GM18502 (cell line): Measurements from ENCODE around the gene OLIG2.

Experiments used
- ATAC-seq: cut with Tn5 transposase; IDR thresholded peaks from one replicate; pipeline ENCODE4 v1.9.1; 2021; ENCODE audit warnings: mild to moderate bottlenecking; ENCODE audit not compliant: unreplicated experiment, poor library complexity

The OLIG2 gene

DNA sequence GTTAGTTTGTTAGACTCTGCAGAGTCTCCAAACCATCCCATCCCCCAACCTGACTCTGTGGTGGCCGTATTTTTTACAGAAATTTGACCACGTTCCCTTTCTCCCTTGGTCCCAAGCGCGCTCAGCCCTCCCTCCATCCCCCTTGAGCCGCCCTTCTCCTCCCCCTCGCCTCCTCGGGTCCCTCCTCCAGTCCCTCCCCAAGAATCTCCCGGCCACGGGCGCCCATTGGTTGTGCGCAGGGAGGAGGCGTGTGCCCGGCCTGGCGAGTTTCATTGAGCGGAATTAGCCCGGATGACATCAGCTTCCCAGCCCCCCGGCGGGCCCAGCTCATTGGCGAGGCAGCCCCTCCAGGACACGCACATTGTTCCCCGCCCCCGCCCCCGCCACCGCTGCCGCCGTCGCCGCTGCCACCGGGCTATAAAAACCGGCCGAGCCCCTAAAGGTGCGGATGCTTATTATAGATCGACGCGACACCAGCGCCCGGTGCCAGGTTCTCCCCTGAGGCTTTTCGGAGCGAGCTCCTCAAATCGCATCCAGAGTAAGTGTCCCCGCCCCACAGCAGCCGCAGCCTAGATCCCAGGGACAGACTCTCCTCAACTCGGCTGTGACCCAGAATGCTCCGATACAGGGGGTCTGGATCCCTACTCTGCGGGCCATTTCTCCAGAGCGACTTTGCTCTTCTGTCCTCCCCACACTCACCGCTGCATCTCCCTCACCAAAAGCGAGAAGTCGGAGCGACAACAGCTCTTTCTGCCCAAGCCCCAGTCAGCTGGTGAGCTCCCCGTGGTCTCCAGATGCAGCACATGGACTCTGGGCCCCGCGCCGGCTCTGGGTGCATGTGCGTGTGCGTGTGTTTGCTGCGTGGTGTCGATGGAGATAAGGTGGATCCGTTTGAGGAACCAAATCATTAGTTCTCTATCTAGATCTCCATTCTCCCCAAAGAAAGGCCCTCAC is at the start of gene OLIG2:
OLIG2 (plus strand) TSS at position 447 of the 954 bp plus-strand sequence. CDS start 928 bp downstream, outside the sequence.
- no peak for ATAC-seq

DNA sequence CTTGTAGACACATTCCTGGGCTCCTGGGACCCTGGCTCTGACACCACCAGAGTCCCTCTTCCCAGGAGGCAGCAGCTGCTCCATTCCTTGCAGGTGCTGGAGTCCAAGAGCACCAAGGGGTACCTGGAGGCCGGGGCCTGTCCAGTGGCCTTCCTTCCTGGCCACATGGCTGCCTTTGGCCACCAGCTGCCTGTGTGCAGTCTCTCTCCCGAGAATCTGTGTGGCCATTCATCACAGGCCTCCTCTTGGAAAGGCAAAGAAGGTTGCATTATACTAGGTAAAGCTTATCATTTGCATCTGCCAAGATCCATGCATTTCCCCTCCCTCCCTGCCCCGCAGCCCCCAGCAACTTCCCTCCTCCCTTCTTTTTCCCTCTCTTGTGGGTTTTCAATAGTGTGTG is 48.9 kb upstream of the OLIG2 start:
- no peak for ATAC-seq

DNA sequence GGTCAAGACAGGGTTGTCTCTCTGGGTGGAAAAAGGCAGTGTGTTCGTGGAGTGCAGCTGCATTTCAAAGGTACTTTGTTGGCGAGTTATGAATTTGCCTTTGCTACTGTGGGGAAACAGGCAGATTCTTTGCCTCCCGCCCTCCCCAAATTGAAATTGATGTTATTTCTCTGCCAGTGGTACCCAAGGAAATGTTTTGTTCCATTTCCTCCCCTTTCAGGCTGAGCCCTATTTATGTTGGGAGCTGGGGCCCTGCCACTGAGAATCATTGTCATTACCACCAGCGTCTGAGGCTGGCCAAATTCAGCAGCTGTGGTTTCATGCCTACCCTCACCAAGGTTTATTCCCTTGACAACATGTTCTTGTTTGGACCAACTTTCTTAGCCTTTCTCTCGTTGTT is 48.5 kb upstream of the OLIG2 start:
- no peak for ATAC-seq

DNA sequence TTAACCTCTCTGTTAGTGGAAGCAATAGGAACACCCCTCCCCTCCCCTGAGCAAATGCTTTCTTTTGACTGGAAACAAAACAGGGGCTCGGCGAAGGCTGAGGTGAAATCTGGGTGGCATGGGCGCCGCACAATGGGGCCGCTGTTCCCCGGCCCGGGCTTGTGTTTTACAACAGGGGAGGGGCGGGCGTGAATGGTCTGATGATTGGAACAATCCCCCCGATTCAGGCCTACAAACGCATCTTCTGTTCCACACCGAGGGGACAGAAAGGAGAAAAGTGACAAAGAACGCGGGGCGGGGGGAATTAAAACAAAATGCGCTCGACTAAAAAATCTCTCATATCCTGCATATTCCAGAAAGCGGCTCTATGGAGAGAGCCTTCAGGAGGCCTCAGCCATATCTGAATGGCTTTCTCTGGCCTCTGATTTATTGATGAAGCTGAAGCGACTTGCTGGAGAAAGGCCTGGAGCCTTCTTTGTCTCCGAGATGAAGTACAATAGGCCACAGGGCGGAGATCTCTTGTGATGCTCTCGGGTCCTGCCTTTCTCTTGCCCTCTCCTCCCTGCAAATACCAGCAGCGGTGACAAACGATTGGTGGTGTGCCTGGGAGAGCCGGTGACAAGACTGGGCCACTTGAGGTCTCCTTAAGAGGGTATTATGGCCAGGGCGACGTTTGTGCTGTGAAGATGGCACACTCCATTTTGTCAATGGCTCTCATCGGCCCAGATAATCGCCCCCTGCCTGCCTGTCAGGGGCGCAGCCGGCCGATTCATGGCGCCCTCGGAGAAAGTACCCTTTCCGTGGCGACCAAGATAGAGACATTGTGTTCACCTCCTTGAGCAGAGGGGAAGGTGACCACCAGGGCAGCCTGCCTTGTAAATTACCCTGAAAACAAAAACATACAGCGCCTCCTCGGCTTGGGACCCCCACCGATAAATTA is 47.1 kb upstream of the OLIG2 start:
- ATAC-seq: no peak

DNA sequence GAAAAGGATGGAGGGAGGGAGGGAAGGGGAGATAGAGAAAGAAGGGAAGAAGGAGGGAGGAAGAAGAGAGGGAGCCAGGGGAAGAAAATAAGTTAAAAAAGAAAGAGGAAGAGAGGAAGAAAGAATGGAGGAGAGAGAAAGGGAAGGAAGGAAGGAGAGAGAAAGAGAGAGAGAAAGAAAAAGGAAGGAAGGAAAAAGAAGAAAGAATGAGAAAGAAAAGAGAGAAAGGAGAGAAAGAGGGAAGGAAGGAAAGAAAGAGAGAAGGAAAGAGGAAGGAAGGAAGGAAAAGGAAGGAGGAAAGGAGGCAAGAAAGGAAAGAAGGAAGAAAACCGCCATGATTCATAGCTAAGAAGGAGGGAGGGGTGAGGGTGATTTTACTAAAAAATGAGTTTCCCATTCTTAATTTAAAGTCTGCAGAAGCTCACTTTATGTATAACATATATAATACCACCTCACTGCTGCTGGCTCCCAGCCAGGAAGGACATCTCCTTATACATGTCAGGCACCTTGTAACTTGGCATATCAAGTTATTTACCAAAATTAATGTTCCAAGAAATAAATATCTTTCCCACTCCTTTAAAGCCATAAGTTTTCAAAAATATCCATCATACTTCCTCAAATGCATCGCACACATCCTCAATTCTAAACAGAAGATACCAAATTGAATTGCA is 46.0 kb upstream of the OLIG2 start:
- ATAC-seq: no peak

DNA sequence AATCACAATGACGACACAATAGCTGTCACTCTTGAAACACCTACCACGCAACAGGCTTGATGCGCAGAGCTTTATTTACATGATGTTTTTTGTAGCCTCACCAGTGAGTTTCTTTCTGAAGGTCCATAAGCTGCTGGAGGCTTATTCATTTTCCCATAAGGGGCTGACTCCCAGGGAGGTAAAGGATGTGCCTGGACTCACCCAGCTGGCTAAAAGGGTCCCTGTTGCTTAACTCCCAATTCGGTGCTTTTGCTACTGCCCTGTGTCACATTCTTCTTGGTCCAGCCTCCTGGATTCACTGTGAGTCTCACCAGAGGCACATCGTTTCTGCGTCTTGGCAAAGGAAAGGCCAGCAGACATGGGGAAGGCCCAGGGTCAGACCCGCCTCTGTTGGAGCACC is 44.6 kb upstream of the OLIG2 start:
- ATAC-seq: no peak

DNA sequence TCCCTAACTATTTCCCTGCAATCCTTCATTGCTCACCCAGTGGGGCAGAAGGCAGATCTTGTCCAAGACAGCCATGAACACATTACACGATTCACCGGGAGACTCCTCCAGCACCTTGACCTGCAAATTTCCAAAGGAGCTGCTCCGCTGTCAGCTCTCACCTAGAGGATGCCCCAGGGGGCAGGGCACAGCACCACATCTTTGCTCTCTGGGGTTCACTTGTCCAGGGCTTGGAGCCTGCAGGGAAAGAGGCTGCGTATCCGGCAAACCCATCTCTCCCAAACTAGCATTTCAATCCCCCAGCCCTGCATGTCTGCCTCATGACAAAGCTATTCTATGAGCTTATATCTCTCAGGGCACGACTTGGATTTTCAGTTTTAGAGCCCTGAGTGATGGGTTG is 35.1 kb upstream of the OLIG2 start:
- no peak for ATAC-seq

DNA sequence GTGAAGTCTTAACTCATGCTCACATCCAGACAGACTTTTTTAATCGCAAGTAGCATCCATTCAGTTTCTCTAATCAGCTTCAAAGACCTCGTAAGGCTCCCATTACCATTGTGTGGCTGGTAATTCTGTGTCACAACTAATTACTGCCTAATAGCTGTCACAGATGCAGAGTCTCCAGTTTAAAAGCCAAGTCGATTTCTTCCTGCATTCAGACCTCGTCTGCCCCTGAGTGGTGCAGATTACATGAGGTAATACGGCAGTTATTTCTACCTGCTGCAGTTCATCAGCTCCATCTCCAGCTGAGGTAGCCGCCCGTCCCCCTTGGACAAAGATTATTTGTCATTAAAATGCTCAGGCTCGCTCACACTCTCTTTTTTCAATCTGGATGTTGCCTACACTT is 34.4 kb upstream of the OLIG2 start:
- ATAC-seq: no peak

DNA sequence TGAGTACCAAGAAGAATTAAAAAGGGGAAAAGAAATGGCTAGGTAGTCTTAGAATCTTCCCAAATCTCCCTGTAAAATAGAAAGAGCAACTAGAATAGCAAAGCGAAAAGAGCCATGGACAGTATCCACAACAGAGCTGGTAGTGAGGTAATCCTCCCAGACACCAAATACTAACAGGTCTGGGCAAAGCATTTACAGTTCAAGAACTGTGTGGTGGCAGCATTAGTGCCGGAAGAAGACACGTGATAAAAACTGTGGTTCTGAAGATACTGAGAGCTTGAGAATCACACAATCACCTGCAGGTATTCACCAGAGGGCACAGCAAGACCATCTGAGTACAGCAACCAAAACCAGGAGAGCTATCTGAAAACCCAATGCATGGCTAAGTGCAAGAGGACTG is 31.8 kb upstream of the OLIG2 start:
- ATAC-seq: no peak

DNA sequence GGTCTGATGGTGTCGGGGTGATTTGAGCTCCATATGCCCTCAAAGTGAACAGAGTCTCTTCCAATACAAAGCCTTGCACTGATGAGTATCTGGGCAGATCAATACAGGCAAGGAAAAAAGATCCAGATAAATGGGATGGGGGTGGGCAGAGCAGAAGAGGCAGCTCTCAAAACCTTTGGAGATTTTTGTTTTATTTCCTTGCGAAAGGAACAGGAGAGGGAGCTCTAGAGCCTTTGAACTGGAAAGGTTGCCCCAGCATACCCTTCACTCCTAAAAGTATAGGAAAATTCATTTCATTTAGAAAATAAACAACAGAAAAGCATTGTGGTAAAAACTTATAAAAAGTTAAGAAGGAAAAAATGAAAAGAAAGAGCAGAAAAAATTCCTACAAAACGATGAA is 31.4 kb upstream of the OLIG2 start:
- no peak for ATAC-seq

DNA sequence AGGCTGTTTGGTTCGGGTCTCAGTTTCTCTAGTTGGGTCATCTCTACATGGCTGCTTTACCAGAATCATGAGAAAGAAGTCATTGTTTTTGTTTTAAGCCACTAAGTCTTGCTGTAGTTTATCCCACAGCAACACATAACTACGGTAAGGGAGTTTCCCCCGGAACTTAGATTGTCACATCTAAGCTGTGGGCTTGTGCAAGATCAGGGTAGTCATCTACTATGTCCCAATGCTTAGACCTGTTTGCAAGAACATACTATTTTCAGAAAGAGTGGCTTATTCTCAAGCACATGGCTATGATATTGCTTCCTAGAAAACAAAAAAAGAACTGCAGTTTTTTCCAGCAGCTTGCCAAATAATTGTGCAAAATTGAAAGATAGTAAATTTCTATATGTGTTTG is 18.0 kb upstream of the OLIG2 start:
- ATAC-seq: no peak

DNA sequence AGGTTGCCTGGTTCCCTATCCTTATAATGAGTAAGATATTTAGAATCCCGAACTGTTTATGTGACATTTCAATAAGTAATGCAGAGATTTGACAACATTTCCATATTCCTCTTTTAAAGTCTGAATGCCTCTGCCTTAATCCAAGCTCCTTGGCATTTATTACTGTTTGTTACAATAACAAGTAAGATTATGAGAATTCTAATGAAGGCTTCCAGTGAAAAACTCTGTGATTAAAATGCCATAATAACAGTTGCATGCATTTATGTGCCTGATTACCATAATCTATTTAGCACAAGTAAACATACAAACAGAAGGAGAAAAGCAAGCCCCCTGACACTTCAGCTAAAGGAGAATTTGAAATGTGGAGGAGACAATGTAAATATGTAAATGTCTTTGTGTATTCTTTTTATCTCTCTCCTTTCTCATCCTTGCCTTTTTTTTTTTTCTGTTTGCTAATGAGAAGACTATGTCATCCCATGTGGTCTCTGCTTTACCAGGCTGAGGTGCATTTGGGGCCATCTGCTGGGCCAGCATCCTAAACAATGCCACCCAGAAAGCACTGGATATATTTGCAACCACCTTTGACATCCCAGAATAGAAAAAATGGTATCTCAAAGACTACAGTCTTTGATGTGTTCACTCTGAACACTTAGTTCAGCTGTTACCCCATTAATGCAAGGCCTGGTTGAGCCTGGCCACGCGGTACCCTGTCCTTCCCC is 17.2 kb upstream of the OLIG2 start:
- ATAC-seq: no peak

DNA sequence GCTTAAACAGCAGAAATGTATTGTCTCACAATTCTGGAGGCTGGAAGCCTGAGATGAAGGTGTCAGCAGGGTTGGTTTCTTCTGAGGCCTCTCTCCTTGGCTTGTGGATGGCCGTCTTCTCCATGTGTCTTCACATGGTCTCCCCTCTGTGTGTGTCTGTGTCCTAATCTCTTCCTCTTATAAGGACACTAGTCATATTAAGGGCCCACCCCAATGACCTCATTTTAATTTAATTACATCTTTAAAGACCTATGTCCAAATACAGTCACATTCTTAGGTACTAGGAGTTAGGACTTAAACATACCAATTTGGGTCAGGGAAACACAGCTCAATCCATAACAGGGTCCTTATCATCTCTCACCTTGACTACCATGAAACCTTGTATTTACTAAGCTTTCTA is 14.8 kb upstream of the OLIG2 start:
- no peak for ATAC-seq

DNA sequence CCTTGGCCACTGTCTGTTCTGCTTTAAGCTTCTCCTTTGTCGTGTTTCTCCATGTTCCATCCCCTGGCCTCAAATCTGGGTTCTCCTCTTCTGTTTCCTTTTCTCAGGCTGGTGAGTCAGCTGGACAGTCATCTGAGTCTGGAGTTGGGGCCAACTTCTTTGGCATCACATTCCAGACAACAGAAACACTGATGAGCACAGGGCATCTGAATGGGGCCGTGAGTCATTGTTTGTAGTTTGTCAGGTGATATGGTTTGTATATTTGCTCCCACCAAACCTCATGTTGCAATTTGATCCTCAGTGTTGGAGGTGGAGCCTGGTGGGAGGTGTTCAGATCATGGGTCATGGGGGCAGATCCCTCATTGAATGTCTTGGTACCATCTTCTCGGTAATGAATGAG is 14.3 kb upstream of the OLIG2 start:
- no peak for ATAC-seq

DNA sequence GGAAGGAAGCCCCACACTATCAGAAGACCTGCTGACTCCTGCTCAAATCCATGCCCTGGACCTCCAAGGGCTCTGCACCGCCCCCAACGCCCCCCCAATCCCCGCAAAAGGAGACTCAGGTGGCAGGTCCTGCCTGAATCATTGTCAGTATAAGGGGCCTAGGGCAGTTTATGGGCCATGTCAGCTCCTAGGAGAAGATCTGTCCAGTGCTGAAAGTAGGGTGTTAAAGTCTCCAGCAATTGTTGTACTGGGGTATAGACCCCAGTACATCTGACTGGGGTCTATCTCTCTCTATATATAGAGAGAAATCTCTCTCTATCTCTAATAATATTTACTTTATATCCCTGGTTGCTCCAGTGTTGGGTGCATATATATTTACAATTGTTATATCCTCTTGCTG is 12.1 kb upstream of the OLIG2 start:
- ATAC-seq: no peak

DNA sequence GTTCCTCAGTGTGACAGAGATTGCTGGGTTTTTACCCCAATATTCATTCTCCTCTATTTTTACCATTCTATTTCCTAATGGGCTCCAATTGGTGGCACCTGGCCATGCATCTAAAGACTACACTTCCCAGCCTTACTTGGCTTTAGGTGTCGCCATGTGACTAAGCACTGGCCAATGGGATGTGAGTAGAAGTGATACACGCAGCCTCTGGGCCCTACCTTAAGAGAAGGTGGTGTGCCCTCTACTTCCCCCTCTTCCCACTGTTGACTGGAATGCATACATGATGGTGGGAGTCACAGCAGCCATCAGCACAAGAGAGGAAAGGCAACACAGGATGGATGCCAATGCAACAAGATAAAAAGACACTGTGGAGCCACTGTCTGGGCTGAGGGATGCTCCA is 11.4 kb upstream of the OLIG2 start:
- no peak for ATAC-seq

DNA sequence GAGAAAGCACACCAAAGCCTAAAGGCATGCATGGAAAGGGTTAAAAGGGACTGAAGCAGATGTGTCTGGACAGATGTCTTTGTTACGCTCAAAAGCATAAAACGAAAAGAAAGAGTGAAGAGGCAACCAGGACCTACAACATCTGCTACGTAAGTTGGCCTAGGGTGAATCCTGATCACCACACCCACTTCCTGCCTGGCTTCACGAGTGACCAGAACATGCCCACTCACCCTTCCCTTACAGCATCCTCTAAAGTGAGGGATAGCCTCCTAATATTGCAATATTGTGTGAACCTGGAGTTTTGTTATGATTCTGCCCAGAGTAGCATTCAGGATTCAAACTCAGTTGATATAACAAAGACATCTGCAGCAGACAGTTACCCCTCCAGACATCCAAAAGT is 10.6 kb upstream of the OLIG2 start:
- no peak for ATAC-seq

DNA sequence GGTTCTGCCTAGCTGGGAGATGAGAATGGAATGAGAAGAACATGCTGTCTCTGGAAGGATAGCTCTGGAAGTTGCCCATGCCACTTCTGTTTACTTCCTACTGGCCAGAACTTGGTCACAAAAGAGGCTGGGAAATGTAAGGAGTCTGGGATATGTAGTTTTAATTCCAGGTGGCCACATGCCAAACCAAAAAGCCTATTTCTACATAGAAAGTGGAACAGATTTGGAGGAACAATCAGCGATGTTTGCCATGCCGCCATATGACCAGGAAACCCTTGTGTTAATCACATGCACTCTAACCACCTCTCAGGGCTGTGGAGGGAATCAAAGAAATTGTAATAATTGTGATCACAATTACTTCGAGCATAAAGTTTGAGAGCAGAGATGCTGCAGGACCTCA is 10.0 kb upstream of the OLIG2 start:
- no peak for ATAC-seq

DNA sequence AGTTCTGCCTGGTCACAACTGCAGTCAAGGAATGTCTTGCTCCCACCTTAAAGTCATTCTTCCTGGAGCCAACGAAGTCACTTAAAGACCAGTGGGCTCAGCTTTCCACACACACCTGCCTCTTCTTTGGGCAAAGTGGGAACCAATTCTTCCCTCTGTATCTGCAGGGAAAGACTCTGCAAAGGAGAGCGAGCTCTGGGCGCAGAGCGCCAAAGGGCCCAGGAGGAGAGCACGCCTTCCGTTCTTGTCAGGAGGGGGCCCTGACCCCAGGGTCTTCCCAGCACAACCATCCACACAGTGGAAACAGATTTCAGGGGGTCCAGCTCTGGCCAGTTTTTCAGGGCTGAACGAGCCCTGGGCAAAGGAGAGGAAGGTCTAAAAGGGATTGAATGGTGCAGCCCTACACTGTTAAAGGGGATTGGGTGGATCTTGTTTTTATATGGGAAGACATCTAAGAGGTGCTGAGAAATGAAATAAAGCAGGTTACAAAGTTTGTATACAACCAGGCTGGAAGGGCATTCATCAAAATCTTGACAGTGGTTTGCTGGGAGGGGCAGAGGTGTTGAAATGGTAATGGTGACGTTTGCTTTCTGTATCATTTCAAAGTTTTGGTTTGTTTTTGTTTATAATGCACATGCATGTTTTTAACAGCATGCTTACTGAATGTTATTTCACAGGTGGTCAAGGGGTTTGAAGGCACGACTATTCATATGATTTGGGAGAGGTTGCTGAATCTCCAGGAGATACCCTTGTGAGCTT is 6.8 kb upstream of the OLIG2 start:
- ATAC-seq: no peak
